A549 (cell line): ENCODE measurements around the gene DAB1. TPM values are rescaled to one million over a fixed set of nuclear protein-coding genes. Genes with fewer than 3 reads are reported as not detected.

Experiments used
- ATAC-seq, 2 experiments: fragments of 200-7000 bp in 1 of 2; fragments of >200 bp in 1 of 2; cut with Nextera tagmentation in 1 of 2; cut with Tn5 transposase in 1 of 2; 3 replicates each; pipeline versions ENCODE4 v1.8.0 to v1.9.1; 2018 to 2020; ENCODE audit warnings: mild to moderate bottlenecking in 1 of 2, moderate library complexity in 1 of 2
- CTCF ChIA-PET: fragments of 300-600 bp; sonication (Branson Sonifier 250); formaldehyde crosslinking; extraction: SDS; loops from one replicate; lab custom pipeline; 2021; ENCODE audit warnings: antibody characterized with exemption, inconsistent platforms; lab: Yijun Ruan, JAX
- POLR2A ChIA-PET: fragments of 350-600 bp; formaldehyde crosslinking; extraction: SDS; loops from one replicate; lab custom pipeline; 2021; ENCODE audit warnings: antibody characterized with exemption, inconsistent platforms; lab: Yijun Ruan, JAX
- DNase-seq, 2 experiments: peaks; one replicate each; pipeline versions ENCODE4 v3.0.0 to v3.0.0-alpha.2; 2011 to 2016; ENCODE audit warnings: low read depth in 1 of 2, low spot score in 1 of 2
- FAIRE-seq: peaks from 2 replicates; lab custom pipeline; 2011; peaks lifted over from hg19 to GRCh38; lab: Jason Lieb, UNC
- H3K27ac ChIP-seq, 2 experiments: fragments of >200 bp; sonication (Bioruptor Twin); formaldehyde crosslinking; 3 replicates each; pipeline ENCODE4 v1.5.1; 2016 to 2017
- H3K4me1 ChIP-seq: fragments of >200 bp; sonication (Bioruptor Twin); formaldehyde crosslinking; 3 replicates; pipeline ENCODE4 v1.6.1; 2016
- H3K4me2 ChIP-seq: fragments of >200 bp; sonication (Bioruptor Twin); formaldehyde crosslinking; 3 replicates; pipeline ENCODE4 v1.6.1; 2016
- H3K4me3 ChIP-seq: fragments of >200 bp; sonication (Bioruptor Twin); formaldehyde crosslinking; 3 replicates; pipeline ENCODE4 v1.5.1; 2016
- H3K9me3 ChIP-seq: fragments of >200 bp; sonication (Bioruptor Twin); formaldehyde crosslinking; 3 replicates; pipeline ENCODE4 v1.6.1; 2016
- BHLHE40 ChIP-seq: IDR thresholded peaks from 2 replicates; pipeline ENCODE4 v1.6.1; 2012; ENCODE audit warnings: low read depth, low read length, inconsistent platforms
- CBX2 ChIP-seq: fragments of 200-600 bp; sonication (generic); IDR thresholded peaks from 2 replicates; pipeline ENCODE4 v1.6.1; 2016; ENCODE audit warnings: low read depth, mild to moderate bottlenecking, borderline replicate concordance
- EHMT2 ChIP-seq: fragments of 200-600 bp; sonication (generic); IDR thresholded peaks from 2 replicates; pipeline ENCODE4 v1.6.1; 2016; ENCODE audit warnings: antibody characterized with exemption, low read depth, mild to moderate bottlenecking, moderate library complexity
- EP300 ChIP-seq, 2 experiments: fragments of >200 bp; sonication (Bioruptor Twin); formaldehyde crosslinking; IDR thresholded peaks; 2 replicates in 1 of 2; 3 replicates in 1 of 2; pipeline ENCODE4 v1.6.1; 2016 to 2017
- FOSB ChIP-seq: fragments of 250-450 bp; sonication (Bioruptor Pico); IDR thresholded peaks from 2 replicates; pipeline ENCODE4 v1.5.0; 2020; ENCODE audit warnings: mild to moderate bottlenecking, moderate library complexity
- FOSL2 ChIP-seq, 2 experiments: fragments of 450-650 bp in 1 of 2; fragments of >200 bp in 1 of 2; sonication (Bioruptor Twin) in 1 of 2; formaldehyde crosslinking; IDR thresholded peaks; 2 replicates each; pipeline versions ENCODE4 v1.5.0 to v1.6.1; 2016 to 2020; ENCODE audit warnings: mild to moderate bottlenecking in 1 of 2, moderate library complexity in 1 of 2
- FOXS1 ChIP-seq: fragments of 250-450 bp; sonication (Bioruptor Pico); IDR thresholded peaks from 2 replicates; pipeline ENCODE4 v1.5.0; 2020; ENCODE audit warnings: mild to moderate bottlenecking, moderate library complexity
- HDAC2 ChIP-seq: fragments of 200-600 bp; sonication (generic); IDR thresholded peaks from 2 replicates; pipeline ENCODE4 v1.6.1; 2016
- HEYL ChIP-seq: fragments of 250-450 bp; sonication (Bioruptor Pico); IDR thresholded peaks from 2 replicates; pipeline ENCODE4 v1.8.0; 2021; ENCODE audit warnings: mild to moderate bottlenecking, moderate library complexity
- HOXA7 ChIP-seq: fragments of 250-450 bp; sonication (Bioruptor Pico); IDR thresholded peaks from 2 replicates; pipeline ENCODE4 v1.5.0; 2020; ENCODE audit warnings: mild to moderate bottlenecking, moderate library complexity
- HOXB13 ChIP-seq: fragments of 250-450 bp; sonication (Bioruptor Pico); IDR thresholded peaks from 2 replicates; pipeline ENCODE4 v1.5.0; 2020; ENCODE audit warnings: low read depth, mild to moderate bottlenecking, moderate library complexity
- KDM1A ChIP-seq: fragments of 200-600 bp; sonication (generic); IDR thresholded peaks from 2 replicates; pipeline ENCODE4 v1.6.1; 2016; ENCODE audit warnings: low read depth, mild to moderate bottlenecking
- KDM5A ChIP-seq: fragments of 200-600 bp; sonication (generic); IDR thresholded peaks from 2 replicates; pipeline ENCODE4 v1.6.1; 2016; ENCODE audit warnings: antibody characterized with exemption, mild to moderate bottlenecking
- MYC ChIP-seq: IDR thresholded peaks from 2 replicates; pipeline ENCODE4 v1.6.1; 2012; ENCODE audit warnings: mild to moderate bottlenecking, inconsistent platforms, low read length, improper control_type of control experiment, borderline replicate concordance
- NPAS2 ChIP-seq: fragments of 250-450 bp; sonication (Bioruptor Pico); IDR thresholded peaks from 2 replicates; pipeline ENCODE4 v1.8.0; 2022; ENCODE audit warnings: mild to moderate bottlenecking, moderate library complexity, borderline replicate concordance
- NR3C1 ChIP-seq: fragments of >200 bp; sonication (Bioruptor Twin); formaldehyde crosslinking; IDR thresholded peaks from 3 replicates; pipeline ENCODE4 v1.6.1; 2017
- POLR2AphosphoS2 ChIP-seq: conservative IDR thresholded peaks from 2 replicates; pipeline ENCODE4 v1.6.1; 2012; ENCODE audit warnings: low read length, improper control_type of control experiment, inconsistent platforms
- RCOR1 ChIP-seq: fragments of 150-350 bp; IDR thresholded peaks from 2 replicates; pipeline ENCODE4 v1.6.1; 2014; ENCODE audit warnings: antibody characterized with exemption, low read length, low read depth
- RFX5 ChIP-seq: fragments of 450-650 bp; IDR thresholded peaks from 2 replicates; pipeline ENCODE4 v1.7.1; 2014; ENCODE audit warnings: antibody characterized with exemption, mild to moderate bottlenecking, moderate library complexity
- RNF2 ChIP-seq: fragments of 200-600 bp; sonication (generic); IDR thresholded peaks from 2 replicates; pipeline ENCODE4 v1.6.1; 2016; ENCODE audit warnings: low read depth, mild to moderate bottlenecking, antibody characterized with exemption, moderate library complexity, borderline replicate concordance
- SMC3 ChIP-seq: fragments of >200 bp; sonication (Bioruptor Twin); formaldehyde crosslinking; IDR thresholded peaks from 3 replicates; pipeline ENCODE4 v1.6.1; 2018; ENCODE audit warnings: inconsistent platforms
- SREBF2 ChIP-seq: fragments of 450-650 bp; IDR thresholded peaks from 2 replicates; pipeline ENCODE4 v1.6.1; 2014; ENCODE audit warnings: mild to moderate bottlenecking, moderate library complexity
- TP53 ChIP-seq: fragments of 250-450 bp; sonication (Bioruptor Pico); IDR thresholded peaks from 2 replicates; pipeline ENCODE4 v1.5.0; 2021; ENCODE audit warnings: mild to moderate bottlenecking, moderate library complexity
- ZC3H11A ChIP-seq: fragments of 450-650 bp; IDR thresholded peaks from 2 replicates; pipeline ENCODE4 v1.6.1; 2014; ENCODE audit warnings: antibody characterized with exemption, mild to moderate bottlenecking
- ZSCAN20 ChIP-seq: fragments of 250-450 bp; sonication (Bioruptor Pico); IDR thresholded peaks from 2 replicates; pipeline ENCODE4 v1.8.0; 2022; ENCODE audit warnings: mild to moderate bottlenecking, moderate library complexity
- WGBS: methylation state at CpG from one replicate; pipeline ENCODE4 v1.1.6; 2017; ENCODE audit errors: missing lambda C conversion rate; 5-methylcytosine and 5-hydroxymethylcytosine counted together
- polyA plus RNA-seq, 4 experiments: library from polyadenylated mRNA; depleted of rRNA in 3 of 4; stranded (reverse); fragments of >200 nt; fragmentation: RNase III in 1 of 4; extraction: RNeasy Plus Mini Kit Qiagen cat#74134 plus additional on column Dnase treatment in 1 of 4; gene quantifications; 2 replicates in 3 of 4; 3 replicates in 1 of 4; pipeline ENCODE4 v1.2.3, GENCODE V29; 2011 to 2017
- TF ChIP-seq, protein P1 (sequence below): fragments of >200 bp; sonication (Bioruptor Twin); formaldehyde crosslinking; IDR thresholded peaks from 2 replicates; pipeline ENCODE4 v1.6.1; 2016
- TF ChIP-seq, protein P2 (sequence below): fragments of 450-650 bp; IDR thresholded peaks from 2 replicates; pipeline ENCODE4 v1.6.1; 2014; ENCODE audit warnings: antibody characterized with exemption
- TF ChIP-seq, protein P3 (sequence below): fragments of >200 bp; sonication (Bioruptor Twin); formaldehyde crosslinking; IDR thresholded peaks from 3 replicates; pipeline ENCODE4 v1.5.1; 2016
- TF ChIP-seq, protein P4 (sequence below): IDR thresholded peaks from 2 replicates; pipeline ENCODE4 v1.6.1; 2012
- TF ChIP-seq, protein P5 (sequence below): IDR thresholded peaks from 2 replicates; pipeline ENCODE4 v1.6.1; 2012; ENCODE audit warnings: low read depth, borderline replicate concordance

The DAB1 gene
- polyA plus RNA-seq, 2 of the 4 experiments (the other 2 are of a cell fraction): not detected

DNA sequence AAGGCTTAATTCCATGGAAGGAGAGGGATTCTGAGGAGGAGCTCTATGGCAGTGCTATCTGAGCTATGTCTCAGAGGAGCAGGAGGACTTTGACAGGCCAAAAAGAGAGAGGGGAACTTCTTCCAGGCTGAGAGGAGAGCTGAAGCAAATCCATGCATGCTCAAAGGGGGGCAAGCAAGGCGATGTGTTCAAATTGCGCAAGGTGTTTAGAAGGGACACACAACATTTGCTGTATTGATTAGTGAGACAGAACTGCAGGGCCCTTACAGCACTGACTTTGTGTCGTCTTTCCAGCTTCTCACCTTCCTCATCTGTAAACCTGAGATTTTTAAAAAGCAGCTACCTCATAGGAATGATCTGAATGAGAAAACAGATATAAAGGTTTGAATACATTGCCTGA is 145.3 kb downstream of the DAB1 start (continued):
- no peak for TF ChIP-seq HOXA7 (CRISPR knock-in tag)

DNA sequence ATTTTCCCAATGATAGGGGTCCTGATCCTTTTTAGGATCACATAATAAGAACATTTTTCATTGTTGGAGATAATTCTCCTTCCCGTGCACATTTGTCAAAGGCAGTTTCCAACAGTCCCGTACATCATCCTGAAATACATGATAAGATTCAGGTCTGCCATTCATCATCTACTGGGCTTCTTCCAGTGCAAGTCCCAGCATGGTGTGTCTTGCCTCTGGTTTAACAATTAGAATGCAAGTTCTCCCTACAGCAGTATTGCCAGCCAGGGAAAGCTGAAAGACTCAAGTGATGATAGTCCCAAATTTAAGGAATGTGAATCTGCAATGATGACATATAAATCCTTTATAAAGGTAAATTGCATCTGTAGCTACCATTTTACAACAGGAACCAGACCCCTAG is 146.2 kb downstream of the DAB1 start:
- ChIA-PET CTCF (no interaction called here), POLR2A (no interaction called here)
- ATAC-seq: no peak
- no peak overlapping the region for H3K27ac ChIP-seq
- no peak overlapping the region for H3K4me3 ChIP-seq
- no peaks in the 10 kb centered on the region for H3K9me3 ChIP-seq
- TF ChIP-seq TP53: no peak
- no peak for TF ChIP-seq NR3C1
- no peak for TF ChIP-seq RCOR1
- no peak for TF ChIP-seq FOSB (CRISPR knock-in tag)
- no peak for TF ChIP-seq SMC3
- TF ChIP-seq BHLHE40: no peak
- TF ChIP-seq, protein P1, sequence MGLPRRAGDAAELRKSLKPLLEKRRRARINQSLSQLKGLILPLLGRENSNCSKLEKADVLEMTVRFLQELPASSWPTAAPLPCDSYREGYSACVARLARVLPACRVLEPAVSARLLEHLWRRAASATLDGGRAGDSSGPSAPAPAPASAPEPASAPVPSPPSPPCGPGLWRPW: no peak
- no peak for TF ChIP-seq EP300 (IDR thresholded peaks at IDR 0.05)
- no peak for TF ChIP-seq HDAC2
- TF ChIP-seq, protein P2, sequence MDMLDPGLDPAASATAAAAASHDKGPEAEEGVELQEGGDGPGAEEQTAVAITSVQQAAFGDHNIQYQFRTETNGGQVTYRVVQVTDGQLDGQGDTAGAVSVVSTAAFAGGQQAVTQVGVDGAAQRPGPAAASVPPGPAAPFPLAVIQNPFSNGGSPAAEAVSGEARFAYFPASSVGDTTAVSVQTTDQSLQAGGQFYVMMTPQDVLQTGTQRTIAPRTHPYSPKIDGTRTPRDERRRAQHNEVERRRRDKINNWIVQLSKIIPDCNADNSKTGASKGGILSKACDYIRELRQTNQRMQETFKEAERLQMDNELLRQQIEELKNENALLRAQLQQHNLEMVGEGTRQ: no peak
- no peak for TF ChIP-seq RFX5
- TF ChIP-seq HEYL (CRISPR knock-in tag): no peak
- TF ChIP-seq, protein P3, sequence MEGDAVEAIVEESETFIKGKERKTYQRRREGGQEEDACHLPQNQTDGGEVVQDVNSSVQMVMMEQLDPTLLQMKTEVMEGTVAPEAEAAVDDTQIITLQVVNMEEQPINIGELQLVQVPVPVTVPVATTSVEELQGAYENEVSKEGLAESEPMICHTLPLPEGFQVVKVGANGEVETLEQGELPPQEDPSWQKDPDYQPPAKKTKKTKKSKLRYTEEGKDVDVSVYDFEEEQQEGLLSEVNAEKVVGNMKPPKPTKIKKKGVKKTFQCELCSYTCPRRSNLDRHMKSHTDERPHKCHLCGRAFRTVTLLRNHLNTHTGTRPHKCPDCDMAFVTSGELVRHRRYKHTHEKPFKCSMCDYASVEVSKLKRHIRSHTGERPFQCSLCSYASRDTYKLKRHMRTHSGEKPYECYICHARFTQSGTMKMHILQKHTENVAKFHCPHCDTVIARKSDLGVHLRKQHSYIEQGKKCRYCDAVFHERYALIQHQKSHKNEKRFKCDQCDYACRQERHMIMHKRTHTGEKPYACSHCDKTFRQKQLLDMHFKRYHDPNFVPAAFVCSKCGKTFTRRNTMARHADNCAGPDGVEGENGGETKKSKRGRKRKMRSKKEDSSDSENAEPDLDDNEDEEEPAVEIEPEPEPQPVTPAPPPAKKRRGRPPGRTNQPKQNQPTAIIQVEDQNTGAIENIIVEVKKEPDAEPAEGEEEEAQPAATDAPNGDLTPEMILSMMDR: no peak
- no peak for TF ChIP-seq KDM1A
- no peak for TF ChIP-seq HOXB13 (CRISPR knock-in tag)
- no peak for TF ChIP-seq SREBF2
- no peak for TF ChIP-seq NPAS2 (CRISPR knock-in tag)
- TF ChIP-seq KDM5A: no peak
- WGBS: 44% methylated on average over 2 of the region's 2 CpGs
- no peaks in the 10 kb centered on the region for H3K4me1 ChIP-seq
- H3K4me2 ChIP-seq: no peak overlapping the region
- no peak for FAIRE-seq
- no peak for DNase-seq

DNA sequence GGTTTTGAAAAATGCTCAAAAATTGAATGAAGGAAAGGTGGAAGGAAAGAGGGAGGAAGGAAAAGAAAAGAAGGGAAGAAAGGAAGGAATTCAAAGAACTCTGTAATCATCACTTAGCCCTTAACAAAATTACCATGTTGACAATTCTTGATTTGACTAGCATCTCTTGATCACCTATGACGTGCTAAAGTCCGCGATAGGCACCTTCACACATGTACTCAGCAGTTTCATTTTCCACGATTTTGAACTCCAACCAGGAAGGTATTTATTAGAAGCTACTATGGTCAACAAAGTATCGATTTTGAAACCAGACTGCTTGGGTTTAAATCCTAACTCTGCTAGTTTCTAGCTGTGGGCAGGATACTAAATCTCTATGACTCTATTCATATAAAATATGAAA is 146.9 kb downstream of the DAB1 start:
- Histone ChIP-seq H3K4me3 (no peak overlapping the region), H3K4me2 (no peak overlapping the region), H3K27ac (no peak overlapping the region), H3K9me3 (no peaks in the 10 kb centered on the region)
- ATAC-seq (no peak), DNase-seq (no peak)
- 16% methylated on average over 5 of the region's 5 CpGs for WGBS
- ChIA-PET POLR2A (no interaction called here), CTCF (no interaction called here)
- TF ChIP-seq MYC (no peak), EHMT2 (no peak)
- TF ChIP-seq, all 56 proteins: peak for 0
- no peak for FAIRE-seq
- no peaks in the 10 kb centered on the region for H3K4me1 ChIP-seq

DNA sequence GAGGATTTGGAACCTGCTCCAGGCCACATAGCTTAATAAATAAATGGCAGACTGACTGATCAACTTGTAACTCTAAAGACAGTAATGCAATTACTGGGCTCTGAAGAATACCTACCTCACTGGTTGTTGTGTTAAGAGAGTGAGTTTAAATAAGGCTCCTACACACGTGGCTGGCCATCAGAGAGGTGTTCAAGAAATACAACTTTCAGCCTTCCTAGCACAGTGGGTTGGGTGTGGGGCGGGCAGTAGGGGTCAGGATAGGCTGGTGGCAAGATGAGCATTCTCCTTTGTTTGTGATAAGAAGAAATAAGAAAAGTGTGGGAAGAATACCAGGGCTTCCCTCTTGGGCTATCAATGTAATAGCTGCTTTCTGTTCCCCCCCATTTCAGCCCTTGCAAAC is 151.3 kb downstream of the DAB1 start:
- no peaks in the 10 kb centered on the region for H3K9me3 ChIP-seq
- ATAC-seq (no peak), FAIRE-seq (no peak), DNase-seq (no peak)
- CTCF ChIA-PET: no interaction called here
- H3K4me1 ChIP-seq: no peaks in the 10 kb centered on the region
- H3K27ac ChIP-seq: no peak overlapping the region
- H3K4me3 ChIP-seq: no peak overlapping the region
- 6% methylated on average over 2 of the region's 2 CpGs for WGBS
- POLR2A ChIA-PET: no interaction called here
- no peak overlapping the region for H3K4me2 ChIP-seq
- no peak for TF ChIP-seq BHLHE40
- no peak for TF ChIP-seq MYC
- TF ChIP-seq, protein P4, sequence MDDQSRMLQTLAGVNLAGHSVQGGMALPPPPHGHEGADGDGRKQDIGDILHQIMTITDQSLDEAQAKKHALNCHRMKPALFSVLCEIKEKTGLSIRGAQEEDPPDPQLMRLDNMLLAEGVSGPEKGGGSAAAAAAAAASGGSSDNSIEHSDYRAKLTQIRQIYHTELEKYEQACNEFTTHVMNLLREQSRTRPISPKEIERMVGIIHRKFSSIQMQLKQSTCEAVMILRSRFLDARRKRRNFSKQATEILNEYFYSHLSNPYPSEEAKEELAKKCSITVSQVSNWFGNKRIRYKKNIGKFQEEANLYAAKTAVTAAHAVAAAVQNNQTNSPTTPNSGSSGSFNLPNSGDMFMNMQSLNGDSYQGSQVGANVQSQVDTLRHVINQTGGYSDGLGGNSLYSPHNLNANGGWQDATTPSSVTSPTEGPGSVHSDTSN: no peak
- TF ChIP-seq TP53: no peak
- no peak for TF ChIP-seq FOSB (CRISPR knock-in tag)
- TF ChIP-seq FOXS1 (CRISPR knock-in tag): no peak
- no peak for TF ChIP-seq FOSL2 (IDR thresholded peaks at IDR 0.05)
- no peak for TF ChIP-seq FOSL2 (CRISPR knock-in tag; IDR thresholded peaks at IDR 0.05)
- TF ChIP-seq POLR2AphosphoS2: no peak
- TF ChIP-seq ZC3H11A: no peak
- no peak for TF ChIP-seq RFX5
- TF ChIP-seq, protein P2: no peak
- TF ChIP-seq HEYL (CRISPR knock-in tag): no peak
- no peak for TF ChIP-seq CBX2
- no peak for TF ChIP-seq EHMT2
- no peak for TF ChIP-seq ZSCAN20 (CRISPR knock-in tag)
- TF ChIP-seq, protein P5, sequence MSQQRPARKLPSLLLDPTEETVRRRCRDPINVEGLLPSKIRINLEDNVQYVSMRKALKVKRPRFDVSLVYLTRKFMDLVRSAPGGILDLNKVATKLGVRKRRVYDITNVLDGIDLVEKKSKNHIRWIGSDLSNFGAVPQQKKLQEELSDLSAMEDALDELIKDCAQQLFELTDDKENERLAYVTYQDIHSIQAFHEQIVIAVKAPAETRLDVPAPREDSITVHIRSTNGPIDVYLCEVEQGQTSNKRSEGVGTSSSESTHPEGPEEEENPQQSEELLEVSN: no peak
- TF ChIP-seq RNF2: no peak
